PC-3 (cell line): Measurements from ENCODE around the gene C1orf159. TPM values are rescaled to one million over a fixed set of nuclear protein-coding genes. Genes with fewer than 3 reads are reported as not detected.

Source experiments
- ATAC-seq: fragments of 200-7000 bp; cut with Tn5 transposase; 2 replicates; pipeline ENCODE4 v1.9.1; 2020; ENCODE audit warnings: mild to moderate bottlenecking, moderate library complexity
- BruUV-seq: library from RNA; stranded (reverse); fragments of 400-500 nt; replicated peaks from 2 replicates; lab custom pipeline; 2021; lab: Mats Ljungman, UMichigan
- CTCF ChIA-PET: fragments of 300-600 bp; sonication (Branson Sonifier 250); formaldehyde crosslinking; loops from one replicate; lab custom pipeline; 2022; ENCODE audit warnings: antibody characterized with exemption; lab: Charles Lee
- POLR2A ChIA-PET: fragments of 300-600 bp; sonication (Branson Sonifier 250); formaldehyde crosslinking; loops from one replicate; lab custom pipeline; 2022; ENCODE audit warnings: antibody characterized with exemption; ENCODE audit not compliant: unreplicated experiment; lab: Charles Lee
- DNase-seq: peaks from one replicate; pipeline ENCODE4 v3.0.0-alpha.2; 2015
- H2AFZ ChIP-seq: fragments of 300-600 bp; sonication (generic); 2 replicates; pipeline ENCODE4 v1.6.0; 2016; ENCODE audit warnings: antibody characterized with exemption, low read length
- H3F3A ChIP-seq: fragments of 300-600 bp; sonication (generic); one replicate; pipeline ENCODE4 v1.6.0; 2017; ENCODE audit warnings: antibody characterized with exemption, low read length, control low read depth, mild to moderate bottlenecking; ENCODE audit not compliant: unreplicated experiment
- H3K27ac ChIP-seq: fragments of 300-600 bp; sonication (generic); 2 replicates; pipeline ENCODE4 v1.5.1; 2016; ENCODE audit warnings: mild to moderate bottlenecking, low read length
- H3K27me3 ChIP-seq: fragments of 300-600 bp; sonication (generic); 2 replicates; pipeline ENCODE4 v1.6.1; 2016; ENCODE audit warnings: low read length, mixed read lengths
- H3K36me3 ChIP-seq: fragments of 300-600 bp; sonication (generic); 2 replicates; pipeline ENCODE4 v1.6.1; 2016; ENCODE audit warnings: low read depth, mixed run types, low read length, mixed read lengths
- H3K4me1 ChIP-seq: fragments of 300-600 bp; sonication (generic); 2 replicates; pipeline ENCODE4 v1.5.1; 2016; ENCODE audit warnings: low read length; ENCODE audit not compliant: insufficient read depth
- H3K4me2 ChIP-seq: fragments of 300-600 bp; sonication (generic); 2 replicates; pipeline ENCODE4 v1.6.0; 2016; ENCODE audit warnings: low read length
- H3K4me3 ChIP-seq: fragments of 300-600 bp; sonication (generic); 2 replicates; pipeline ENCODE4 v1.5.1; 2016; ENCODE audit warnings: mild to moderate bottlenecking, low read length, mixed read lengths
- H3K79me2 ChIP-seq: fragments of 300-600 bp; sonication (generic); 2 replicates; pipeline ENCODE4 v1.6.1; 2017; ENCODE audit warnings: low read length, mixed read lengths
- H3K9ac ChIP-seq: fragments of 300-600 bp; sonication (generic); 2 replicates; pipeline ENCODE4 v1.6.0; 2016; ENCODE audit warnings: mild to moderate bottlenecking, low read length
- H3K9me2 ChIP-seq: fragments of 300-600 bp; sonication (generic); replicated peaks from 2 replicates; pipeline ENCODE4 v1.6.1; 2016; ENCODE audit warnings: mixed run types, low read length, mixed read lengths
- H3K9me3 ChIP-seq: fragments of 300-600 bp; sonication (generic); 2 replicates; pipeline ENCODE4 v1.6.1; 2016; ENCODE audit warnings: low read length, mixed read lengths
- H4K20me1 ChIP-seq: fragments of 300-600 bp; sonication (generic); 2 replicates; pipeline ENCODE4 v1.6.1; 2016; ENCODE audit warnings: low read length, mixed read lengths
- CTCF ChIP-seq: fragments of 300-600 bp; sonication (generic); conservative IDR thresholded peaks from 2 replicates; pipeline ENCODE4 v1.5.1; 2017; ENCODE audit warnings: antibody characterized with exemption, low read depth, mild to moderate bottlenecking, low read length
- EZH2 ChIP-seq: fragments of 300-600 bp; sonication (generic); IDR thresholded peaks from one replicate; pipeline ENCODE4 v1.6.1; 2017; ENCODE audit warnings: antibody characterized with exemption, mild to moderate bottlenecking, low read length; ENCODE audit not compliant: unreplicated experiment
- EZH2phosphoT487 ChIP-seq: fragments of 300-600 bp; sonication (generic); IDR thresholded peaks from 2 replicates; pipeline ENCODE4 v1.6.1; 2018; ENCODE audit warnings: mild to moderate bottlenecking, antibody characterized with exemption, low read length, borderline replicate concordance
- intact Hi-C: fragments of 100-400 bp; cut with micrococcal nuclease; formaldehyde crosslinking; loops from 2 replicates; pipeline ENCODE4 v1.9.0; 2023
- total RNA-seq: library from RNA; depleted of rRNA; stranded (reverse); fragments of >200 nt; gene quantifications from 2 replicates; pipeline ENCODE4 v1.2.3, GENCODE V29; 2014

Gene C1orf159
- total RNA-seq, 1 experiment from 2014 or later = 78.0 TPM

DNA sequence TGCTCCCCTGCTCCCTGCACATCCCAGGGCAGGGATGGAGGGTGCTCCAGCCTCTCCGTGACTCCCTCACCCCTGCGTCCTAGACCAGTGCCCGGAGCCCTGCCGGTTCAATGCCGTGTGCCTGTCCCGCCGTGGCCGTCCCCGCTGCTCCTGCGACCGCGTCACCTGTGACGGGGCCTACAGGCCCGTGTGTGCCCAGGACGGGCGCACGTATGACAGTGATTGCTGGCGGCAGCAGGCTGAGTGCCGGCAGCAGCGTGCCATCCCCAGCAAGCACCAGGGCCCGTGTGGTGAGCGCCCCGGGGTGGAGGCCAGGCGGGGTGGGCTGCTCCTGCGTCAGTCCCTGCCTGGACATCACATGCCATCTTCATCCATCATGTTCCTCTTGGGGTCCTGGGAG lies 74.0 kb downstream of the C1orf159 start:
- TF ChIP-seq CTCF (no peak), EZH2 (no peak), EZH2phosphoT487 (no peak)
- Histone ChIP-seq H3K9me2 (no peaks in the 10 kb centered on the region), H3F3A (no peaks in the 10 kb centered on the region), H2AFZ (no peak overlapping the region), H3K4me2 (no peak overlapping the region), H3K4me3 (no peak overlapping the region), H3K4me1 (peaks cover 11% of the 10 kb centered on the region), H3K27me3 (no peaks in the 10 kb centered on the region), H3K27ac (no peak overlapping the region), H3K36me3 (peaks cover 58% of the 10 kb centered on the region), H3K79me2 (peaks cover 42% of the 10 kb centered on the region), H4K20me1 (peaks cover 55% of the 10 kb centered on the region), H3K9ac (no peak overlapping the region), H3K9me3 (no peaks in the 10 kb centered on the region)
- ChIA-PET POLR2A (no interaction called here), CTCF (no interaction called here)
- DNase-seq (no peak), ATAC-seq (no peak)
- intact Hi-C loops = no loop called here
- BruUV-seq = no TSS peak

DNA sequence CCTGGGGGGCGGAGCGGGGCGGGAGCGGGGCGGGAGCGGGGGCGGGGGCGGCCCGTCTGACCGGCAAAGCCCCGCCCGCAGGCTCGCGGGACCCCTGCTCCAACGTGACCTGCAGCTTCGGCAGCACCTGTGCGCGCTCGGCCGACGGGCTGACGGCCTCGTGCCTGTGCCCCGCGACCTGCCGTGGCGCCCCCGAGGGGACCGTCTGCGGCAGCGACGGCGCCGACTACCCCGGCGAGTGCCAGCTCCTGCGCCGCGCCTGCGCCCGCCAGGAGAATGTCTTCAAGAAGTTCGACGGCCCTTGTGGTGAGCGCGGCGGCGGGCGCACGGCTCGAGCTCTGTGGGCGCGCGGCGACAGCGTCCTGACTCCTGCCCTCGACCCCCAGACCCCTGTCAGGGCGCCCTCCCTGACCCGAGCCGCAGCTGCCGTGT lies 74.8 kb downstream of the C1orf159 start:
- ChIA-PET POLR2A (no interaction called here), CTCF (interaction anchor here (0.5 kb wide), 1 partner anchor 23 kb away, joined by 4 read pairs; no protein-coding TSS in a partner anchor)
- DNase-seq = no peak
- H2AFZ ChIP-seq = no peak overlapping the region
- H3K9me2 ChIP-seq = no peaks in the 10 kb centered on the region
- H3K4me1 ChIP-seq = peaks cover 11% of the 10 kb centered on the region
- peaks cover 50% of the 10 kb centered on the region for H3K79me2 ChIP-seq
- intact Hi-C loops = no loop called here
- ATAC-seq = no peak
- TF ChIP-seq EZH2phosphoT487 (no peak), EZH2 (no peak), CTCF (no peak)
- H3K27me3 ChIP-seq = no peaks in the 10 kb centered on the region
- H3K9me3 ChIP-seq = no peaks in the 10 kb centered on the region
- H3K27ac ChIP-seq = no peak overlapping the region
- H4K20me1 ChIP-seq = peaks cover 60% of the 10 kb centered on the region
- peaks cover 59% of the 10 kb centered on the region for H3K36me3 ChIP-seq
- BruUV-seq = no TSS peak
- H3K4me2 ChIP-seq = no peak overlapping the region
- no peaks in the 10 kb centered on the region for H3F3A ChIP-seq
- no peak overlapping the region for H3K9ac ChIP-seq
- no peak overlapping the region for H3K4me3 ChIP-seq
